Esophagus mucosa (tissue), 1 donor: ENCODE measurements around the gene MCMBP. TPM values are rescaled to one million over a fixed set of nuclear protein-coding genes. Genes with fewer than 3 reads are reported as not detected.
"Not testable (repeated sequence)": the region's sequence is repeated elsewhere in the genome, so short reads cannot be mapped to it uniquely, and the experiment has no call there.

Experiments used
- ATAC-seq: fragments of 200-7000 bp; cut with Tn5 transposase; one replicate; pipeline ENCODE4 v1.9.1; 2020
- total RNA-seq: library from RNA; stranded (reverse); gene quantifications from one replicate; pipeline ENCODE4 v1.2.4, GENCODE V29; 2023
- donor health status: DM: yes; HTN: yes; CAD: no.

MCMBP gene
- total RNA-seq, 1 donor from 2014 or later: 36.8 TPM

- ATAC-seq: no peak
Measured at GRCh38 chr10:119827430-119827829, 45.2 kb downstream of the MCMBP start.

GRCh38 chr10:119826771-119827170 lies 45.9 kb downstream of the MCMBP start:
- ATAC-seq: no peak

GRCh38 chr10:119824299-119824698 lies 48.3 kb downstream of the MCMBP start:
- no peak for ATAC-seq

- no peak for ATAC-seq
Measured at GRCh38 chr10:119821182-119821581, 51.5 kb downstream of the MCMBP start.

- ATAC-seq: no peak
Measured at GRCh38 chr10:119818889-119819270, 53.8 kb downstream of the MCMBP start.

GRCh38 chr10:119817991-119818888 lies 54.4 kb downstream of the MCMBP start:
- ATAC-seq: peak; percentile 68

GRCh38 chr10:119815671-119816070 lies 57.0 kb downstream of the MCMBP start:
- no peak for ATAC-seq

- ATAC-seq: no peak
Measured at GRCh38 chr10:119812684-119813083, 60.0 kb downstream of the MCMBP start.

- no peak for ATAC-seq
Measured at GRCh38 chr10:119811122-119811521, 61.5 kb downstream of the MCMBP start.

GRCh38 chr10:119807960-119808697 lies 64.5 kb downstream of the MCMBP start:
- ATAC-seq: no peak

GRCh38 chr10:119806334-119807130 lies 66.1 kb downstream of the MCMBP start:
- no peak for ATAC-seq

GRCh38 chr10:119805702-119806230 lies 66.9 kb downstream of the MCMBP start:
- no peak for ATAC-seq

- no peak for ATAC-seq
Measured at GRCh38 chr10:119803264-119803663, 69.4 kb downstream of the MCMBP start.

GRCh38 chr10:119801998-119802538 lies 70.6 kb downstream of the MCMBP start:
- ATAC-seq: no peak

GRCh38 chr10:119801176-119801575 lies 71.5 kb downstream of the MCMBP start:
- ATAC-seq: no peak

GRCh38 chr10:119796039-119796438 lies 76.6 kb downstream of the MCMBP start:
- no peak for ATAC-seq

GRCh38 chr10:119795101-119795500 lies 77.5 kb downstream of the MCMBP start:
- ATAC-seq: not testable (repeated sequence)

GRCh38 chr10:119786117-119786769 lies 86.4 kb downstream of the MCMBP start:
- ATAC-seq: no peak

- no peak for ATAC-seq
Measured at GRCh38 chr10:119784340-119785067, 88.1 kb downstream of the MCMBP start.

- no peak for ATAC-seq
Measured at GRCh38 chr10:119783665-119784027, 89.0 kb downstream of the MCMBP start.
